GM10266 (cell line): ENCODE results near the gene PIGN.
A peak's percentile ranks its signal among the peaks of the same experiment; 100 is the strongest.

Source experiments
- DNase-seq: peaks from one replicate; pipeline ENCODE4 v3.0.0; 2012; ENCODE audit errors: extremely low spot score
- TF ChIP-seq, protein P1 (sequence below): IDR thresholded peaks from 2 replicates; pipeline ENCODE4 v1.5.1; 2012; ENCODE audit warnings: mild to moderate bottlenecking, low read depth; ENCODE audit not compliant: control insufficient read depth, insufficient read depth; ENCODE audit errors: missing control alignments

The PIGN gene

DNA sequence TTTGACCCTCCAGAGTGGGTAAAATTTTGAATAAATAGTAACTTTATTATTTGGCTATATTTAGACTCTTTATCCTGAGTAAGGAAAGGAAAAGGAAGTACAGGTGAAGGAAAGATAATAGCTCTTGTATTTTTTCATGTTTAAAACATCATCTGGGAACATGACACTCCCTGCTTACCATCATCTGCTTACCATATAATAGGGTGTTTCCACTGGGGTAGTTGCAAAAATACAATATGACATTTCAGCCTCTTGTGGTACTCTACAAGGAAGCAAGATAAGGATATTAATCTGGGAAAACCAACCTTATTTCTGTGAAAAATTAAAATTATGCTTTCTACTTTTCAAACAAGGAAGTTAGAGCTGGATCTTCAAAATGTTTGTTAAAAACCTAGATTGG is 10.1 kb upstream of the PIGN start:
- no peak for DNase-seq
- TF ChIP-seq, protein P1, sequence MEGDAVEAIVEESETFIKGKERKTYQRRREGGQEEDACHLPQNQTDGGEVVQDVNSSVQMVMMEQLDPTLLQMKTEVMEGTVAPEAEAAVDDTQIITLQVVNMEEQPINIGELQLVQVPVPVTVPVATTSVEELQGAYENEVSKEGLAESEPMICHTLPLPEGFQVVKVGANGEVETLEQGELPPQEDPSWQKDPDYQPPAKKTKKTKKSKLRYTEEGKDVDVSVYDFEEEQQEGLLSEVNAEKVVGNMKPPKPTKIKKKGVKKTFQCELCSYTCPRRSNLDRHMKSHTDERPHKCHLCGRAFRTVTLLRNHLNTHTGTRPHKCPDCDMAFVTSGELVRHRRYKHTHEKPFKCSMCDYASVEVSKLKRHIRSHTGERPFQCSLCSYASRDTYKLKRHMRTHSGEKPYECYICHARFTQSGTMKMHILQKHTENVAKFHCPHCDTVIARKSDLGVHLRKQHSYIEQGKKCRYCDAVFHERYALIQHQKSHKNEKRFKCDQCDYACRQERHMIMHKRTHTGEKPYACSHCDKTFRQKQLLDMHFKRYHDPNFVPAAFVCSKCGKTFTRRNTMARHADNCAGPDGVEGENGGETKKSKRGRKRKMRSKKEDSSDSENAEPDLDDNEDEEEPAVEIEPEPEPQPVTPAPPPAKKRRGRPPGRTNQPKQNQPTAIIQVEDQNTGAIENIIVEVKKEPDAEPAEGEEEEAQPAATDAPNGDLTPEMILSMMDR = no peak

DNA sequence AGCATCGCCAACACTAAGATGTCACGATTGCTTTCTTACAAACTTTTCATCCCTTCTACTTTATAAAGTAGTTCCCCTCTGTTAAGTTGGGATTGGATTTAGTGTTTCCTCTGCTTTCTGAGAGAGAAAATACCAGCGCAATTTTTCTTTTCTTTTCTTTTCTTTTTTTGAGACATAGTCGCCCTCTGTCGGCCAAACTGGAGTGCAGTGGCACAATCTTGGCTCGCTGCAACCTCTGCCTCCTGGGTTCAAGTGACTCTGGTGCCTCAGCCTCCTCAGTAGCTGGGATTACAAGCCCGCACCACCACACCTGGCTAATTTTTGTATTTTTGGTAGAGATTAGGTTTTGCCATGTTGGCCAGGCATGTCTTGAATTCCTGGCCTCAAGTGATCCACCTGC is 9.2 kb upstream of the PIGN start:
- DNase-seq = no peak
- TF ChIP-seq, protein P1 = no peak

DNA sequence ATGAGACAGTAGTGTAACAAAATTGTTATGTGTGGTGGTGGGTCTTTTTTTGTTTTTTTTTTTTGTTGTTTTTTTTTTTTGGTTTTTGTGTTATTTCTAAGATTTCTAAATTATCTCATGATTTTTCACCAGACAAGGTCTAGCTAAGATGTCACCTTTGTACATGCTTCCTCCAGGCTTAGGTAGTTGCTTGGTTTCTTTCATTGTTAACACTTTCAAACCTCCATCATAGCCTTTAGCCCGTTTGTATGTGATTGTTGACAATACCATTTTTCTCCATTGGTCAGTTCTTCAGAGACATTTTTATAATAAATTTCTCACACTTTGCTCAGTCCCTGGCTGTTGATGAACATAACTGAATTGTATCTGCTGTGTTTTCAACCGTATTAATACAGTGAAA is 2.4 kb upstream of the PIGN start:
- no peak for DNase-seq
- TF ChIP-seq, protein P1 = no peak

DNA sequence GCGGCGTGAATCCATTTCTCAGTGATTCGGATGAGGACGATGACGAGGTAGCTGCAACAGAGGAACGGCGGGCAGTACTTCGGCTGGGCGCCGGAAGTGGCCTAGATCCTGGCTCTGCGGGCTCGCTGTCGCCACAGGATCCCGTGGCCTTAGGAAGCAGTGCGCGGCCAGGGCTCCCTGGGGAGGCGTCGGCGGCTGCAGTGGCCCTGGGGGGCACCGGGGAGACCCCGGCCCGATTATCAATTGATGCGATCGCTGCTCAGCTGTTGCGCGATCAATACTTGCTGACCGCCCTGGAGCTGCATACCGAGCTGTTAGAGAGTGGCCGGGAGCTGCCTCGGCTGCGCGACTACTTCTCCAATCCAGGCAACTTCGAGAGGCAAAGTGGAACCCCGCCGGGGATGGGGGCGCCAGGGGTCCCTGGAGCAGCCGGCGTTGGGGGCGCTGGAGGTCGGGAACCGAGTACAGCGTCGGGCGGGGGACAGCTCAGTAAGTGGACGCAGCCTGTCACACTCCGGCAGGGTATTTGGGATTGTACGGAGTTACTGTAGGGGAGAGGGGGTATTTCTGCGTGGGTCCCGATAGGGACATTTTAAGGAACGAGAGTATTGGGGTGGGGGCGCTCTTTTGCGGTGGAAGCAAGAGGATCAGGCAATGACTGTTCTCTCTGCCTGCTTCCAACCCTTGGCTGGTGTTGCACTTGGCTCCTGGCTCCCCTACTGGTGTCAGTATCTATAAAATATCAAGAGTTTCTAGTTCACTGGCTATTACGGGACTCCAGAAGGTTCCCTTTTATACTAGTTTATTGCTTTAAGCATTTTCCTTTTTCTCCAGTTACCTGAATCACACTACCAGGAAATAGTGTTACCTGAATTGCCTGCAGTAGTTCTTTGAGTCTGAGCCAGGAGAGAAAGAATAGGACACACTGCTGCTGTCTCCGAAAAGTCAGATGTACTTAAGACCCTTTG is 971 bp upstream of the PIGN start:
- TF ChIP-seq, protein P1 = no peak
- DNase-seq = no peak

DNA sequence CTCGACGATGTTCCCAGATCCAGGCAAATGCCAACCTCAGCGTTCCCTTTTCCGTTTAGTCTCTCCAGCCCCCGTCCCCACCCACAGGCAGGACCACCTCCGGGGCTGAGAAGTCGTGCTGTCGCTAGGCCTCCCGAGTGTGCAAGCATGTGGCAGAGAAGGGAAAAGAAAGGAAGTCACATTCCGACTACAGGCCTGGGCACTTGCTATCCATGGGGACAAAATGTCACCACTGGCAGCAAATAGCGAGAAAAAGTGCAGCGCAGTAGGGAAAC is 420 bp downstream of the PIGN start:
- TF ChIP-seq, protein P1 = no peak
- DNase-seq = no peak

DNA sequence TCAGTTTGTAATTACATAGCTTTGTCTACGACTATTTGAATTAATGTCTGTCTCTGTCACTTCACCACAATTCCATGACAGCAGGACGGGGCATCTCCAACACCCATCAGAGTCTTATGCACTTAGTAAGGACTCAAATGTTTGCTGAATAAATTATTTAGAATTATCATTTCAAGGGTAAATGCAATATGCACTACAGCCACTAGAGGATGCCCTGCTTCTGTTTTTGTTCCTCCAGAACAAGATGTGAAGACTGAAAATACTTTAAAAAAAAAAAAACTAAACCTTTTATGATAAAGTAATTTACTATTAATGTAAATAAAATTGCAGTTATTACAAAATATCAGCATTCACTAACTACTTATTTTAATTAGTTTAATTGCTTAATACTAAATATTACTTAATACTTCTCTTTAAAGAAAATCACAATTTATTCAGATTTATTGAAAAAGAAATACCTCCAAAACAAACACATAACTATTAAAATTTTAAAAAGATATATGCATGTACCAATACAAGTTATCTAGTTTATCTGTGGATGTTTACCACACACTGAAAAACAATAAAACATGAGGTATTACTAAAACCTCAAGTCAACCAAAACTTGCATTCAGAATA is 3.2 kb downstream of the PIGN start:
- peak; percentile 16 for DNase-seq
- TF ChIP-seq, protein P1 = peak; percentile 89

DNA sequence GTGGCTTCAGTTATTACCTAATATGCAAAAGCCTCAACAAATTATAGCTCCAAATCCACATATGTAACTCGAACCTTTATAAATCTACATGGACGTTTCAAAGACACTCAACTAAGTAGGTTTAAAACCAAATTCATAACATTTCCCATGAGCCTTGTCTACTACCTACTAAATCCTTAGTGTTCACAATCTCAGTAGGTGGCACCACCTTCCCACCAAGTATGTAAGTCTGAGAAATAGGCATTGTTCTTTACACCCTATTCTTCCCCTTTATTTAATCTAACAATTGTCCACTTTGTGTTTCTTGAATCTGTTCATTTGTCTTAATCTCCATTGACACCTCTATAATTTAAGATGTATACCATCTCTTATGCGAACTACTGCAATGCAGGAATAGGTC is 4.6 kb downstream of the PIGN start:
- no peak for DNase-seq
- TF ChIP-seq, protein P1 = no peak
